WTC11 (cell line): ENCODE data around the gene MAP4K3. TPM values are rescaled to one million over a fixed set of nuclear protein-coding genes. Genes with fewer than 3 reads are reported as not detected.

Experiments
- ATAC-seq: fragments of 200-7000 bp; cut with Tn5 transposase; 2 replicates; pipeline ENCODE4 v1.10.0; 2021; ENCODE audit warnings: mild to moderate bottlenecking, moderate library complexity
- CTCF ChIA-PET: fragments of 300-600 bp; sonication (Branson Sonifier 250); formaldehyde crosslinking; loops from one replicate; lab custom pipeline; 2021; ENCODE audit warnings: antibody characterized with exemption; lab: Charles Lee
- POLR2A ChIA-PET: fragments of 350-600 bp; sonication (Branson Sonifier 250); formaldehyde crosslinking; loops from one replicate; lab custom pipeline; 2021; ENCODE audit warnings: antibody characterized with exemption; lab: Charles Lee
- DNase-seq: peaks from one replicate; pipeline ENCODE4 v3.0.0; 2021; ENCODE audit warnings: low spot score
- H3K27ac Mint-ChIP-seq: 2 replicates; pipeline ENCODE4 v1.8.0; 2021; ENCODE audit warnings: mixed read lengths
- H3K27me3 Mint-ChIP-seq: 2 replicates; pipeline ENCODE4 v1.8.0; 2021; ENCODE audit warnings: low read depth, mild to moderate bottlenecking, moderate library complexity, mixed read lengths
- H3K36me3 Mint-ChIP-seq: 2 replicates; pipeline ENCODE4 v1.8.0; 2021; ENCODE audit warnings: mixed read lengths
- H3K4me1 Mint-ChIP-seq: 2 replicates; pipeline ENCODE4 v1.8.0; 2022; ENCODE audit warnings: mixed read lengths
- H3K4me3 Mint-ChIP-seq: 2 replicates; pipeline ENCODE4 v1.8.0; 2021; ENCODE audit warnings: mild to moderate bottlenecking, moderate library complexity, mixed read lengths
- H3K9me3 Mint-ChIP-seq: 2 replicates; pipeline ENCODE4 v1.8.0; 2021; ENCODE audit warnings: mixed read lengths
- ATF1 ChIP-seq: sonication (generic); formaldehyde crosslinking; IDR thresholded peaks from 2 replicates; pipeline ENCODE4 v1.8.1; 2023; ENCODE audit warnings: mild to moderate bottlenecking, moderate library complexity, missing genetic modification reagents
- CBFB ChIP-seq: sonication (generic); formaldehyde crosslinking; IDR thresholded peaks from 2 replicates; pipeline ENCODE4 v1.8.1; 2022; ENCODE audit warnings: mild to moderate bottlenecking, low read depth, missing genetic modification reagents
- ETV6 ChIP-seq: sonication (generic); formaldehyde crosslinking; IDR thresholded peaks from 2 replicates; pipeline ENCODE4 v1.8.1; 2022; ENCODE audit warnings: mild to moderate bottlenecking, missing genetic modification reagents
- FOXK1 ChIP-seq: sonication (generic); formaldehyde crosslinking; IDR thresholded peaks from 2 replicates; pipeline ENCODE4 v1.8.0; 2022; ENCODE audit warnings: mild to moderate bottlenecking, moderate library complexity, missing genetic modification reagents
- JUN ChIP-seq: sonication (generic); formaldehyde crosslinking; IDR thresholded peaks from 2 replicates; pipeline ENCODE4 v1.8.0; 2023; ENCODE audit warnings: mild to moderate bottlenecking, missing genetic modification reagents
- NR2C2 ChIP-seq: sonication (generic); formaldehyde crosslinking; IDR thresholded peaks from 2 replicates; pipeline ENCODE4 v1.8.0; 2022; ENCODE audit warnings: mild to moderate bottlenecking, missing genetic modification reagents
- NR3C1 ChIP-seq: sonication (generic); formaldehyde crosslinking; conservative IDR thresholded peaks from 2 replicates; pipeline ENCODE4 v1.8.1; 2023; ENCODE audit warnings: low read depth, mild to moderate bottlenecking, missing genetic modification reagents
- RELA ChIP-seq: sonication (generic); formaldehyde crosslinking; IDR thresholded peaks from 2 replicates; pipeline ENCODE4 v1.8.1; 2022; ENCODE audit warnings: missing genetic modification reagents, mild to moderate bottlenecking, borderline replicate concordance
- SOX15 ChIP-seq: fragments of 250-450 bp; sonication (Bioruptor Pico); IDR thresholded peaks from 2 replicates; pipeline ENCODE4 v1.9.0; 2021; ENCODE audit warnings: mild to moderate bottlenecking
- SP1 ChIP-seq: sonication (generic); formaldehyde crosslinking; conservative IDR thresholded peaks from 2 replicates; pipeline ENCODE4 v1.8.1; 2022; ENCODE audit warnings: missing genetic modification reagents
- TEAD4 ChIP-seq: sonication (generic); formaldehyde crosslinking; IDR thresholded peaks from 2 replicates; pipeline ENCODE4 v1.8.0; 2022; ENCODE audit warnings: mild to moderate bottlenecking, missing genetic modification reagents
- TP53 ChIP-seq: sonication (generic); formaldehyde crosslinking; IDR thresholded peaks from 2 replicates; pipeline ENCODE4 v1.8.1; 2023; ENCODE audit warnings: mild to moderate bottlenecking, missing genetic modification reagents
- ZNF263 ChIP-seq: sonication (generic); formaldehyde crosslinking; IDR thresholded peaks from 2 replicates; pipeline ENCODE4 v1.8.1; 2022; ENCODE audit warnings: low read depth, mild to moderate bottlenecking, moderate library complexity, missing genetic modification reagents
- ZNF423 ChIP-seq: fragments of 250-450 bp; sonication (Bioruptor Pico); IDR thresholded peaks from 2 replicates; pipeline ENCODE4 v2.1.2; 2022; ENCODE audit warnings: mild to moderate bottlenecking, moderate library complexity
- total RNA-seq: library from RNA; stranded (reverse); gene quantifications from 3 replicates; pipeline ENCODE4 v1.2.3, GENCODE V29; 2021
- TF ChIP-seq, protein P1 (sequence below): fragments of 250-450 bp; sonication (Bioruptor Pico); conservative IDR thresholded peaks from 2 replicates; pipeline ENCODE4 v1.9.0; 2021; ENCODE audit warnings: mild to moderate bottlenecking
- TF ChIP-seq, protein P2 (sequence below): sonication (generic); formaldehyde crosslinking; IDR thresholded peaks from 2 replicates; pipeline ENCODE4 v1.8.0; 2023; ENCODE audit warnings: mild to moderate bottlenecking, missing genetic modification reagents
- TF ChIP-seq, protein P3 (sequence below): sonication (generic); formaldehyde crosslinking; IDR thresholded peaks from 2 replicates; pipeline ENCODE4 v1.8.1; 2023; ENCODE audit warnings: mild to moderate bottlenecking, missing genetic modification reagents
- TF ChIP-seq, protein P4 (sequence below): sonication (generic); formaldehyde crosslinking; IDR thresholded peaks from 2 replicates; pipeline ENCODE4 v1.8.0; 2023; ENCODE audit warnings: missing genetic modification reagents
- TF ChIP-seq, protein P5 (sequence below): sonication (generic); formaldehyde crosslinking; IDR thresholded peaks from 2 replicates; pipeline ENCODE4 v1.8.1; 2022; ENCODE audit warnings: mild to moderate bottlenecking, missing genetic modification reagents, moderate library complexity, borderline replicate concordance
- TF ChIP-seq, protein P6 (sequence below): sonication (generic); formaldehyde crosslinking; conservative IDR thresholded peaks from 2 replicates; pipeline ENCODE4 v1.8.1; 2022; ENCODE audit warnings: mild to moderate bottlenecking, missing genetic modification reagents
- TF ChIP-seq, protein P7 (sequence below): sonication (generic); formaldehyde crosslinking; IDR thresholded peaks from 2 replicates; pipeline ENCODE4 v1.8.1; 2023; ENCODE audit warnings: mild to moderate bottlenecking, missing genetic modification reagents
- TF ChIP-seq, protein P8 (sequence below): fragments of 200-600 bp; IDR thresholded peaks from 2 replicates; pipeline ENCODE4 v1.8.0; 2022; ENCODE audit warnings: antibody characterized with exemption

MAP4K3 gene
- total RNA-seq, 1 experiment from 2014 or later = 73.2 TPM

DNA sequence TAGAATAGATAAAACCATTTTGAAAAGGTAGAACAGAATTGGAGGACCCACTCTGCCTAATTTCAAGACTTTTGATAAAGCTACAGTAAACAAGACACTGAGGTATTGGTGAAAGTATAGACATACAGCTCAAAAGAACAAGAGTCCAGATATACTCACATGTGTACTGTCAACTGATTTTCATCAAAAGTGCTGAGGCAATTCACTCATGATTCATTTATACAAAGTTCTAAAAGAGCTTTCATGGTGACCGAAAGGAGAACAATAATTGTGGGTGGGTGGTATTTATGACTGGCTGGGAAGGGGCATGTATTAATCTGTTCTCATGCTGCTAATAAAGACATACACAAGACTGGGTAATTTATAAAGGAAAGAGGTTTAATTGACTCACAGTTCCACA lies 7.3 kb downstream of the MAP4K3 start (continued):
- TF ChIP-seq, protein P1, sequence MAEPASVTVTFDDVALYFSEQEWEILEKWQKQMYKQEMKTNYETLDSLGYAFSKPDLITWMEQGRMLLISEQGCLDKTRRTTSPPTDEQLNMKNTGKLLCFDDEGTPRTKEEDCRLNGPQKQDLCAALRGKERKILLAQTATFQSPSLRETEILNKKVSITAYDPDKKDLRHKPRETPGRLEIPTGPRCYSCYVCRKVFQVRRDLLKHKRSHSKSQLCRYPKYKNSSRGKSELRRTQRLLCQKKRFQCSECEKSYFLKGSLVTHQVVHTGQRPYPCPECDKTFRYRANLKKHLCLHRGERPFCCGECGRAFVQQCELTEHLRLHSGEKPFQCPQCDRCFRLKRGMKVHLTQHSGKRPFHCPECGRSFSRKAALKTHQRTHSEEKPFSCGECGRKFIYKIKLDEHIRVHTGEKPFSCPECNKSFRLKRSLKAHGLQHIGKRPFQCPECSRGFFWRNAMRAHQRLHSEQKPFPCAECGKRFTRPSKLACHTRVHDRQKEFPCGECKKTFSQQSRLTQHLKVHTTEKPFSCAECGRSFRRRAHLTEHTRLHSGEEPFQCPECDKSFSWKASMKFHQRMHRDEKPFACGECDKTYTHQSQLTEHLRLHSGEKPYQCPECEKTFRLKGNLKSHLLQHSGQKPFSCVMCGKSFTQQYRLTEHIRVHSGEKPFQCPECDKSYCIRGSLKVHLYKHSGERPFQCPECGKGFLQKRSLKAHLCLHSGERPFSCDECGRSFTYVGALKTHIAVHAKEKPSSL (CRISPR knock-in tag) = no peak
- TF ChIP-seq, protein P2, sequence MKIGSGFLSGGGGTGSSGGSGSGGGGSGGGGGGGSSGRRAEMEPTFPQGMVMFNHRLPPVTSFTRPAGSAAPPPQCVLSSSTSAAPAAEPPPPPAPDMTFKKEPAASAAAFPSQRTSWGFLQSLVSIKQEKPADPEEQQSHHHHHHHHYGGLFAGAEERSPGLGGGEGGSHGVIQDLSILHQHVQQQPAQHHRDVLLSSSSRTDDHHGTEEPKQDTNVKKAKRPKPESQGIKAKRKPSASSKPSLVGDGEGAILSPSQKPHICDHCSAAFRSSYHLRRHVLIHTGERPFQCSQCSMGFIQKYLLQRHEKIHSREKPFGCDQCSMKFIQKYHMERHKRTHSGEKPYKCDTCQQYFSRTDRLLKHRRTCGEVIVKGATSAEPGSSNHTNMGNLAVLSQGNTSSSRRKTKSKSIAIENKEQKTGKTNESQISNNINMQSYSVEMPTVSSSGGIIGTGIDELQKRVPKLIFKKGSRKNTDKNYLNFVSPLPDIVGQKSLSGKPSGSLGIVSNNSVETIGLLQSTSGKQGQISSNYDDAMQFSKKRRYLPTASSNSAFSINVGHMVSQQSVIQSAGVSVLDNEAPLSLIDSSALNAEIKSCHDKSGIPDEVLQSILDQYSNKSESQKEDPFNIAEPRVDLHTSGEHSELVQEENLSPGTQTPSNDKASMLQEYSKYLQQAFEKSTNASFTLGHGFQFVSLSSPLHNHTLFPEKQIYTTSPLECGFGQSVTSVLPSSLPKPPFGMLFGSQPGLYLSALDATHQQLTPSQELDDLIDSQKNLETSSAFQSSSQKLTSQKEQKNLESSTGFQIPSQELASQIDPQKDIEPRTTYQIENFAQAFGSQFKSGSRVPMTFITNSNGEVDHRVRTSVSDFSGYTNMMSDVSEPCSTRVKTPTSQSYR (CRISPR knock-in tag) = no peak
- TF ChIP-seq, protein P3, sequence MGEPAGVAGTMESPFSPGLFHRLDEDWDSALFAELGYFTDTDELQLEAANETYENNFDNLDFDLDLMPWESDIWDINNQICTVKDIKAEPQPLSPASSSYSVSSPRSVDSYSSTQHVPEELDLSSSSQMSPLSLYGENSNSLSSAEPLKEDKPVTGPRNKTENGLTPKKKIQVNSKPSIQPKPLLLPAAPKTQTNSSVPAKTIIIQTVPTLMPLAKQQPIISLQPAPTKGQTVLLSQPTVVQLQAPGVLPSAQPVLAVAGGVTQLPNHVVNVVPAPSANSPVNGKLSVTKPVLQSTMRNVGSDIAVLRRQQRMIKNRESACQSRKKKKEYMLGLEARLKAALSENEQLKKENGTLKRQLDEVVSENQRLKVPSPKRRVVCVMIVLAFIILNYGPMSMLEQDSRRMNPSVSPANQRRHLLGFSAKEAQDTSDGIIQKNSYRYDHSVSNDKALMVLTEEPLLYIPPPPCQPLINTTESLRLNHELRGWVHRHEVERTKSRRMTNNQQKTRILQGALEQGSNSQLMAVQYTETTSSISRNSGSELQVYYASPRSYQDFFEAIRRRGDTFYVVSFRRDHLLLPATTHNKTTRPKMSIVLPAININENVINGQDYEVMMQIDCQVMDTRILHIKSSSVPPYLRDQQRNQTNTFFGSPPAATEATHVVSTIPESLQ (CRISPR knock-in tag) = no peak
- TF ChIP-seq, protein P4, sequence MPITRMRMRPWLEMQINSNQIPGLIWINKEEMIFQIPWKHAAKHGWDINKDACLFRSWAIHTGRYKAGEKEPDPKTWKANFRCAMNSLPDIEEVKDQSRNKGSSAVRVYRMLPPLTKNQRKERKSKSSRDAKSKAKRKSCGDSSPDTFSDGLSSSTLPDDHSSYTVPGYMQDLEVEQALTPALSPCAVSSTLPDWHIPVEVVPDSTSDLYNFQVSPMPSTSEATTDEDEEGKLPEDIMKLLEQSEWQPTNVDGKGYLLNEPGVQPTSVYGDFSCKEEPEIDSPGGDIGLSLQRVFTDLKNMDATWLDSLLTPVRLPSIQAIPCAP = no peak
- TF ChIP-seq, protein P5, sequence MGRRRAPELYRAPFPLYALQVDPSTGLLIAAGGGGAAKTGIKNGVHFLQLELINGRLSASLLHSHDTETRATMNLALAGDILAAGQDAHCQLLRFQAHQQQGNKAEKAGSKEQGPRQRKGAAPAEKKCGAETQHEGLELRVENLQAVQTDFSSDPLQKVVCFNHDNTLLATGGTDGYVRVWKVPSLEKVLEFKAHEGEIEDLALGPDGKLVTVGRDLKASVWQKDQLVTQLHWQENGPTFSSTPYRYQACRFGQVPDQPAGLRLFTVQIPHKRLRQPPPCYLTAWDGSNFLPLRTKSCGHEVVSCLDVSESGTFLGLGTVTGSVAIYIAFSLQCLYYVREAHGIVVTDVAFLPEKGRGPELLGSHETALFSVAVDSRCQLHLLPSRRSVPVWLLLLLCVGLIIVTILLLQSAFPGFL (CRISPR knock-in tag) = no peak
- no peak for TF ChIP-seq ATF1 (CRISPR knock-in tag)

DNA sequence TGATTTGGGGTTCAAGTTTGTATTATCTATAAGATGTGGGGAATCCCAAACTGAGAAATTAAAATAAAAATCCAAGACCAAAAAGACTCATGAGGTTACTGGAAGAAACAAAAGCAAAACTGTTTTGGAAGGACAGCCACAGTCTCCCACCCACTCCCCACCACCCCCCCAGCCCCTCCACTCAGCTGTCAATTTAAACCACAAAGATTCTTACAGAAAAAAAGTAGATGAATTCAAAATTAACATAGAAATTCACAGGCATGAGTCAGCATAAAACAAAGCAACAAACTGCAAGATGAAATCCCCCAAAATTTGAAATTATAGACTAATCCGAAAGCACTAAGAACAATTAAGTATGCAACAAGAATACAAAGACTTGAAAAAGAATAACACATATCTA lies 12.1 kb downstream of the MAP4K3 start:
- ChIA-PET POLR2A (interaction anchor here (0.8 kb wide), 1 partner anchor 11 kb away, joined by 4 read pairs; no protein-coding TSS in a partner anchor), CTCF (no interaction called here)
- Mint-ChIP-seq H3K27ac (no peak overlapping the region), H3K36me3 (peaks cover 2% of the 10 kb centered on the region), H3K9me3 (no peaks in the 10 kb centered on the region), H3K4me3 (no peak overlapping the region), H3K4me1 (peaks cover 75% of the 10 kb centered on the region), H3K27me3 (no peaks in the 10 kb centered on the region)
- DNase-seq (no peak), ATAC-seq (no peak)
- TF ChIP-seq ZNF263 (CRISPR knock-in tag) (no peak), NR3C1 (CRISPR knock-in tag) (no peak), FOXK1 (CRISPR knock-in tag) (no peak), ETV6 (CRISPR knock-in tag) (no peak), CBFB (CRISPR knock-in tag) (no peak), SP1 (no peak), NR2C2 (CRISPR knock-in tag) (no peak), SOX15 (no peak), TP53 (no peak), RELA (CRISPR knock-in tag) (no peak), JUN (CRISPR knock-in tag) (no peak), TEAD4 (CRISPR knock-in tag) (no peak), ZNF423 (CRISPR knock-in tag) (no peak)
- TF ChIP-seq, protein P6, sequence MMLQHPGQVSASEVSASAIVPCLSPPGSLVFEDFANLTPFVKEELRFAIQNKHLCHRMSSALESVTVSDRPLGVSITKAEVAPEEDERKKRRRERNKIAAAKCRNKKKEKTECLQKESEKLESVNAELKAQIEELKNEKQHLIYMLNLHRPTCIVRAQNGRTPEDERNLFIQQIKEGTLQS (CRISPR knock-in tag) = no peak
- TF ChIP-seq, protein P7, sequence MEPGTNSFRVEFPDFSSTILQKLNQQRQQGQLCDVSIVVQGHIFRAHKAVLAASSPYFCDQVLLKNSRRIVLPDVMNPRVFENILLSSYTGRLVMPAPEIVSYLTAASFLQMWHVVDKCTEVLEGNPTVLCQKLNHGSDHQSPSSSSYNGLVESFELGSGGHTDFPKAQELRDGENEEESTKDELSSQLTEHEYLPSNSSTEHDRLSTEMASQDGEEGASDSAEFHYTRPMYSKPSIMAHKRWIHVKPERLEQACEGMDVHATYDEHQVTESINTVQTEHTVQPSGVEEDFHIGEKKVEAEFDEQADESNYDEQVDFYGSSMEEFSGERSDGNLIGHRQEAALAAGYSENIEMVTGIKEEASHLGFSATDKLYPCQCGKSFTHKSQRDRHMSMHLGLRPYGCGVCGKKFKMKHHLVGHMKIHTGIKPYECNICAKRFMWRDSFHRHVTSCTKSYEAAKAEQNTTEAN (CRISPR knock-in tag) = no peak
- TF ChIP-seq, protein P8, sequence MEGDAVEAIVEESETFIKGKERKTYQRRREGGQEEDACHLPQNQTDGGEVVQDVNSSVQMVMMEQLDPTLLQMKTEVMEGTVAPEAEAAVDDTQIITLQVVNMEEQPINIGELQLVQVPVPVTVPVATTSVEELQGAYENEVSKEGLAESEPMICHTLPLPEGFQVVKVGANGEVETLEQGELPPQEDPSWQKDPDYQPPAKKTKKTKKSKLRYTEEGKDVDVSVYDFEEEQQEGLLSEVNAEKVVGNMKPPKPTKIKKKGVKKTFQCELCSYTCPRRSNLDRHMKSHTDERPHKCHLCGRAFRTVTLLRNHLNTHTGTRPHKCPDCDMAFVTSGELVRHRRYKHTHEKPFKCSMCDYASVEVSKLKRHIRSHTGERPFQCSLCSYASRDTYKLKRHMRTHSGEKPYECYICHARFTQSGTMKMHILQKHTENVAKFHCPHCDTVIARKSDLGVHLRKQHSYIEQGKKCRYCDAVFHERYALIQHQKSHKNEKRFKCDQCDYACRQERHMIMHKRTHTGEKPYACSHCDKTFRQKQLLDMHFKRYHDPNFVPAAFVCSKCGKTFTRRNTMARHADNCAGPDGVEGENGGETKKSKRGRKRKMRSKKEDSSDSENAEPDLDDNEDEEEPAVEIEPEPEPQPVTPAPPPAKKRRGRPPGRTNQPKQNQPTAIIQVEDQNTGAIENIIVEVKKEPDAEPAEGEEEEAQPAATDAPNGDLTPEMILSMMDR = no peak
- TF ChIP-seq, protein P5 (CRISPR knock-in tag) = no peak
- TF ChIP-seq, protein P4 = no peak
